Right lung (tissue), 5 donors: ENCODE results near the gene SMARCAL1. TPM values are rescaled to one million over a fixed set of nuclear protein-coding genes. Genes with fewer than 3 reads are reported as not detected.

Experiments used
- DNase-seq, 2 donors: peaks; one replicate each; pipeline ENCODE4 v3.0.0-alpha.2; 2013
- polyA plus RNA-seq, 5 donors: library from polyadenylated mRNA; unstranded; fragments of 120-200 nt; gene quantifications; one replicate each; pipeline versions ENCODE4 v1.2.1 to v1.2.3, GENCODE V29; 2013; ENCODE audit warnings: inconsistent platforms in 1 of 5, low replicate concordance in 1 of 5; ENCODE audit not compliant: insufficient read length in 5 of 5, insufficient read depth in 1 of 5

The SMARCAL1 gene
- polyA plus RNA-seq, 5 donors: 29.2 to 32.7 (median 31.1) TPM

- no peak for DNase-seq
Measured at GRCh38 chr2:216474925-216475670, 62.8 kb downstream of the SMARCAL1 start.

- DNase-seq: no peak
Measured at GRCh38 chr2:216475767-216476166, 63.5 kb downstream of the SMARCAL1 start.

DNA sequence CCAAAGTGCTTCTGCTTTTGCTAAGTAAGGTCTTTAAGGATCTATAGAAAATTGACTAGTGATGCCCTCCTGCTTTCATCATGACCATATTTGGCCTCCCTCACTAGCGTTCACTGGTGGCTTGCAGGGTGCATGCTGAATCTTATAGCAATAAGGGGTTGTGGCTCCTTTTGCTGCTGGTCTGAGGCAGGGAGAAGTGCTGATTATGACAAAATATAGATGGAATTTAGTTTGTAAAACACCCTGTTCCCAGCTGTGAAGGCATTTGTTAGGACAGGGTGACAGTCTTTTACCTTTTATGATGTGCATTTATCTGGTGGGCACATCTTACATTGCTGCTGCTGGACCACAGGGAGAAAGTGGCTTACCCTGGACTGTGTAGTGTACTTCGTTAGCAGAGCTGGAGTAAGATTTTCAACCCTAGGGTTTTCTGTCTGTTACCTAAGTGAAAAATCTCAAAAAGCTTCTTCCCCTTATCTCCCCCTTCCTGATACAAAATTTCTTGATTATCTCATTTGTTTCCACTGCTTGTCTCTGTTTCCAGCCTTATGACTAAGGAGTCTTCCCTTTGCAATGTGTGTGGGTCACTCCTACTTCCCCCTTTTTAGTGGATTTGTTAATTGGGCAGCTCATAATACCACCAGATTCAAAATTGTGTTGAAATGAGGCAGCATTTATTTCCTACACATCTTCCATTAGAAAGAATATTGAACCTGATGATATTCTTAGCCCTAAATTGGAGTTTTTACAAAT is 65.2 kb downstream of the SMARCAL1 start:
- no peak for DNase-seq

DNA sequence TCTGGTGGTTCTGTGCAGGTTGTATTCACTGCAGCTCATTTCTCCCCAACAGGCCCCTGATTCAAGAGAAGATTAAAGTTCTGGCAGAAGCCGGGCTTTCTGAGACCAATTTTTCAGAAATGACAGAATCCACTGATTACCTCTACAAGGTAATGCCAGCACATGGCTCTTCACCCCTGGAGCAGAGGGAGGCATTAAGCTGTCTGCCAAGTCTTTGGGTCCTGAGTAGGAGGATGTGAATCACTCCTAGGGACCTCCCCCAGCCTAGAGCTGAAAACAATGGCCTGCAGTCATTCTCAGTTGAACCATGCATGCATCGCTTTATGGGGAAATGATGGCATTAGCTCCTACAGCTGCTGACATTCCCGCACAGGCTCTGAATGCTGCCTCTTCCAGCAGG is 65.9 kb downstream of the SMARCAL1 start:
- no peak for DNase-seq

DNA sequence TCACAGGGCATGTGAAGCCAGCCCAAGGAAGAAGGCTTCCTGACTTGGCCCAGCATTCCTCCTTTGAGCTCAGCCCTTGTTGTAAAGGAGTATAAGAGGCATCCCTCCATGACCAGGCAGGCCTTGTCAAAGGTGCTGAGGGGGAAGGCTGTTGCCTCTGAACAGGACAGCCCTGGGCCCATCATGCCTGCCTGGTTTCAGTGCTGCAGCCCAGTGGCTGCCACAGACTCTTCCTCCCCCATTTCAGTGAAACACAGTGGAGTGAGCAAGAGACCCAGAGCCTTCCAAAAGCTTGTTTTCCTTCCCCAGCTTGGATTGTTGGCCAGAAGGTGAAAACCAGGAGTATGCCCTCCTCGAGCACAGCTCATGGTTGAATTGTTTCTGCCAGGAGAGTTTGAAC is 66.5 kb downstream of the SMARCAL1 start:
- no peak for DNase-seq

- no peak for DNase-seq
Measured at GRCh38 chr2:216480221-216480620, 67.9 kb downstream of the SMARCAL1 start.

GRCh38 chr2:216482640-216483039 is 70.4 kb downstream of the SMARCAL1 start:
- DNase-seq: no peak

GRCh38 chr2:216485237-216485636 is 73.0 kb downstream of the SMARCAL1 start:
- DNase-seq: no peak

DNA sequence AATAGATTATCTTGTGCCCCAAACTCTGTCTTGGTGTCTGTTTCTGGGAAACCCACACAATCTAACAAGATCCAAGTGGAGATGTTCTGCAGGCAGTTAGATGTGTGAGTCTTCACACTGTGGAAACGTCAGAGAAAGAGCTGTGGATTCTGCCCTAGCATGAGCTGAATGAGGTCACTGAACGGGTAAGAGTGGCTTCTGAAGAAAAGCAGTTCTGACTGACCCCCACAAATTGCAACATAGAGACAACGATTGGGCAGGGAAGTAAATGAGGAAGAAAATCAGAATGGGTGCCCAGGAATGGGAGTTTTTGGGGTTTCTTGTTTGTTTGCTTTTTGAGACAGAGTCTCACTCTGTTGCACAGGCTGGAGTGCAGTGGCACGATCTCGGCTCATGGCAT is 73.5 kb downstream of the SMARCAL1 start:
- no peak for DNase-seq

- DNase-seq: no peak
Measured at GRCh38 chr2:216486271-216486670, 74.0 kb downstream of the SMARCAL1 start.

- DNase-seq: no peak
Measured at GRCh38 chr2:216486708-216487107, 74.4 kb downstream of the SMARCAL1 start.

- no peak for DNase-seq
Measured at GRCh38 chr2:216490061-216490460, 77.8 kb downstream of the SMARCAL1 start.

- DNase-seq: peak; percentile 40 to 46
Measured at GRCh38 chr2:216491793-216492596, 79.7 kb downstream of the SMARCAL1 start.

DNA sequence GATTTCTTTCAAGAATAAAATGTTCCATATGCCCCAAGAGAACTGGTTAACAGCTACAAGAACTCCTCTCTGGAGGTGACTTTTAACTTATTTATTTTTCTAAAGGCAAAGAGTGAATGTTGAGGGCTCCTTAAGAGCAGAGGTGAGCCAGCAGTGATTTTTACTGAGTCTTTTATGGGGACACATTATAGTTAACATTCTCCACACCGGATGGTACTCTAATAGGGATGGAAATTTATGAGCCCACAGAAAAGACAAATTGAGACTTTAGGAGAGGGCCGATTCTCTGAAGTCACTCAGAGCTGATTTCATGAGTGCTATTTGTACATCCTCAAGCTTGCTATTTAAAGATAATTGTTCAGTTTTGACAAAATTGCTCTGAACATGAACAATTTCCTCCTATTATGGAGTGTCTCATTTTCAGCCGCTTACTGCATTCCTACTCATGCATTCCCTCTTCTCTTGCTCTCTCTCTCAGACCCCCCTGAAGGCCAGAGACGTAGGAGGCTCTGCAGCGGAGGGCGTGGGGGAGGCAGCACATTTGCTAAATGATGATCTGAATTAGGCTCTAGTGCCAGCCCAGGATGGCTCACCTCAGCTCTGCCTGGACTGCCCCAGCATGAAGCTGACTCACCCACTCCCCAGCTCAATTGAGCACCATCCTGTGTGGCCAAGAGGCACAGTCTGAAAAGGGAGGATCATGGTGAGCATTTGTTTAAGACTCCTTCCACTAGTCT is 80.5 kb downstream of the SMARCAL1 start:
- DNase-seq: no peak

- DNase-seq: no peak
Measured at GRCh38 chr2:216493334-216493685, 81.0 kb downstream of the SMARCAL1 start.

DNA sequence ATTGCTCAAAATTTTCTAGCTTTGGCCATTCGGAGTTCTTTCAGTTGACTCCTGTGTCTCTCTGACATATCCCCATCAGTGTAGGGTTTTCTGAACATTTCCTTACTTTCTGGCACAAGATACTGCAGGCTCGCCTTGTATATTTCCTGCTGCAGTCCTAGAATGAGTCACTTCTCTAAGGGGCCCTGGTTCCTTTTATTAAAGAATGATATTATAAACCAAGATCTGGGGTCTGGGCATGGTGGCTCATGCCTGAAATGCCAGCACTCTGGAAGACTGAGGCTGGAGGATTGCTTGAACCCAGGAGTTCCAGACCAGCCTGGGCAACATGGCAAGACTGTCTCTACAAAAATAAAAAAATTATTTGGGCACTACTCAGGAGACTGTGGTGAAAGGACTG is 83.4 kb downstream of the SMARCAL1 start:
- DNase-seq: no peak

DNA sequence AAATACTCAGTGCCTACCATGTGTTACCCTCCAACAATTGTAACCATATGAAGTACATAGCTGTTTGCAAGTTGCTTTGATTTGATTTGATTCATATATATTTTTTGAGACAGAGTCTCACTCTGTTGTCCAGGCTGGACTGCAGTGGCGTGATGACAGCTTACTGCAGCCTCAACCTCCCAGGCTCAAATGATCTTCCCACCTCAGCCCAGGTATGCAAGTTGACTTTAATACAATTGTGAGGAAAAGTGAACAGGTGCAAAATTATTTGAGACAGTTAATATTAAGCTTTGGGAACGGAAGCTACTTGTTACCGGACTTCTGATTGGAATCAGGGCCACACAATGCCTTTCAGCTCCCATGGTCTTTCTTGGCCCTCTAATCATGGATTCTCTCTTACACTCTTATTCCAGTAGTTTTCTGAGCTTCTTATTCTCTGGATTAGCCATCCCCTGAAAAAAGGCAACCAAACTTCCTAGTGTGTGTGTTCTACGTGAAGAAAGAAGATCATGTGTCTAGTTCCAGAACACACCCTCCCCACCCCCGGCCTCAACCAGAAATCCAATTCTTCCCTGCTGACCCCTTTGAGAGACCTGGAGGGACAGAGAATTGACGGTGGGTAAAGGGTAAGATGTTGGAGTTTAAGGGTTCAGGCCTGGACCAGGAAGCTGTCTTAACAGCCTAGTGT is 85.2 kb downstream of the SMARCAL1 start:
- no peak for DNase-seq

GRCh38 chr2:216498070-216498378 is 85.7 kb downstream of the SMARCAL1 start:
- peak in 1 of 2 donors; percentile 39 for DNase-seq

DNA sequence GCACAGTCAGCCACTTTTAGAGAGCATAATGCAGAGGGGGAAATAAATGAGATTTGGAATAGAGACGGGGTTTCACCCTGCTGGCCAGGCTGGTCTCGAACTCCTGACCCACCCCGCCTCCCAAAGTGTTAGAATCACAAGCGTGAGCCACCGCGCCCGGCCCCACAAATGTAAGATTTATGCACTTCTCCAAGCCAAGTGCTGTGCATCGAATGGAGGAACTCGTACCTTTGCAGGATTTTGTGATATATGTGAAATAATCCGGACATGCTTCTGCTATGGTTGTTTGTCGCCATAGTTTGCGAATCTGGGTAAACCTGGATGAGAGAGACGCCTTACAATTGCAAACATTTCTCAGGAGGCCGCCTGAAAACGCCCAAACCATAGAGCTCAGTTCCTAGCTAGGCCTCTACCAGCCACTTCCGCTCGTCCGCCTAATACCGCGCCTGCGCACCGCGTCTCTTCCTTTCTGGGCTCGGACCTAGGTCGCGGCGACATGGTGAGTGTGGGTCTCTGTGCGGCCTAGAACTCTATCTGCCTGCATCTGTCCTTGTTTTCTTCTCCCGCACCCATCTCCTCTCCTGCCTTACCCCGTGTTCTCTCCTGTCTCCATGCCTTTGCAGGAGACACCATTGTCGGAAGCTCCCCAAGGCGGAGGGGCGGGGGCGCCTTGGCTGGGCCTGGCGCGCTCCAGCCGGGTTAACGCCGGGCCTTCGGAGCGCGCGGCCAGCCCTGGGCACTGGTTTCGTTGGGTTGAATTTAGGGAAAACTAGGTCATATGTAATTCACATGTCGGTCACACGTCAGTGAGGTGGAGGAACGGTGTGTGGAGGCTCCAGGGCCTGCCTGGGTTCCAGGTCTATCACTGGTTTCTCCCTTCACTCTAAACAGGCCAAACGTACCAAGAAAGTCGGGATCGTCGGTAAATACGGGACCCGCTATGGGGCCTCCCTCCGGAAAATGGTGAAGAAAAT is 86.4 kb downstream of the SMARCAL1 start, which contains the start of gene RPL37A:
RPL37A (plus strand) TSS at position 466 of the 974 bp plus-strand sequence; CDS start at position 497, 31 bp downstream.
- peak; percentile 94 to 96 for DNase-seq

DNA sequence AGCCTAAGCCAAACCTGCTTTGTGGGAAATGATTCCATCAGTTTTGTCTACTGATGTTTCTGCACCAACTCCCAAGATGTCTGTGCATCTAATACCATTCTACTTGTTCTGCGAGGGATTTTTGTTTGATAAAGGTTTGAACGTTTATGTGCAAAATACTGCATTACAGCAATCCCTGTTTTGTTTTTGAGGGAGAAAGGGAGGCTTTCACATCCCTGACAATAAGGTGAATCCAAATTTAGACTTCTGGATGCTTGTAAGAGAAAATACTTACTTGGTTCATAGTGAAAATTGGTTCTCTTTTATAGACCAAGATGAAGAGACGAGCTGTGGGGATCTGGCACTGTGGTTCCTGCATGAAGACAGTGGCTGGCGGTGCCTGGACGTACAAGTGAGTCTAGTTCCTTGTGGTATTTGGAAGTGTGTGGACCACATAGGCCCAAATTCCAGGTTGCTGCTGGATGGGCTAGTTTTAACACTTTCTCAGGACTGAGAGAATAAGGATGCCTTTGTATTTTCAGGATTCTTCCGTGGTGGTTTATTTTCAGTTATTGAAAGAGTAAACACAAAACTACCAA is 87.4 kb downstream of the SMARCAL1 start:
- no peak for DNase-seq
